H9 (cell line): ENCODE measurements around the gene MED8. TPM values are rescaled to one million over a fixed set of nuclear protein-coding genes. Genes with fewer than 3 reads are reported as not detected.

Experiments
- DNase-seq: peaks from one replicate; pipeline ENCODE4 v3.0.0-alpha.2; 2017
- H2AFZ ChIP-seq: one replicate; pipeline ENCODE4 v1.6.1; 2013; ENCODE audit warnings: mild to moderate bottlenecking, low read length, control low read depth, moderate library complexity
- H2AK5ac ChIP-seq: 2 replicates; pipeline ENCODE4 v1.6.1; 2013; ENCODE audit warnings: low read length, control low read depth, mixed read lengths; ENCODE audit not compliant: insufficient read length
- H2BK120ac ChIP-seq: one replicate; pipeline ENCODE4 v1.6.1; 2013; ENCODE audit warnings: low read depth, mild to moderate bottlenecking, low read length, control low read depth, inconsistent platforms; ENCODE audit not compliant: poor library complexity, severe bottlenecking
- H2BK12ac ChIP-seq: 2 replicates; pipeline ENCODE4 v1.6.1; 2013; ENCODE audit warnings: low read length, control low read depth, mixed read lengths, low read depth; ENCODE audit not compliant: insufficient read length
- H2BK15ac ChIP-seq: 2 replicates; pipeline ENCODE4 v1.6.1; 2013; ENCODE audit warnings: low read depth, low read length, control low read depth
- H2BK20ac ChIP-seq: one replicate; pipeline ENCODE4 v1.6.1; 2013; ENCODE audit warnings: low read depth, mild to moderate bottlenecking, low read length, control low read depth, inconsistent platforms; ENCODE audit not compliant: poor library complexity, severe bottlenecking
- H2BK5ac ChIP-seq: 2 replicates; pipeline ENCODE4 v1.6.1; 2013; ENCODE audit warnings: low read length, control low read depth, mixed read lengths; ENCODE audit not compliant: insufficient read length
- H3K14ac ChIP-seq: 2 replicates; pipeline ENCODE4 v1.6.1; 2013; ENCODE audit warnings: low read length, control low read depth; ENCODE audit not compliant: insufficient read depth
- H3K18ac ChIP-seq: 2 replicates; pipeline ENCODE4 v1.6.1; 2013; ENCODE audit warnings: low read depth, mild to moderate bottlenecking, mixed read lengths, low read length, control low read depth; ENCODE audit not compliant: insufficient read length
- H3K23ac ChIP-seq: 2 replicates; pipeline ENCODE4 v1.6.1; 2013; ENCODE audit warnings: low read length, control low read depth, mixed read lengths, low read depth; ENCODE audit not compliant: insufficient read length
- H3K23me2 ChIP-seq: 2 replicates; pipeline ENCODE4 v1.6.1; 2013; ENCODE audit warnings: low read depth, mild to moderate bottlenecking, mixed read lengths, low read length, control low read depth; ENCODE audit not compliant: insufficient read length, poor library complexity, severe bottlenecking
- H3K27ac ChIP-seq: 2 replicates; pipeline ENCODE4 v1.5.1; 2013; ENCODE audit warnings: low read length, control low read depth, mixed read lengths, low read depth; ENCODE audit not compliant: insufficient read length
- H3K27me3 ChIP-seq: 2 replicates; pipeline ENCODE4 v1.6.1; 2013; ENCODE audit warnings: low read length, control low read depth, inconsistent platforms; ENCODE audit not compliant: insufficient read depth
- H3K4ac ChIP-seq: 2 replicates; pipeline ENCODE4 v1.6.1; 2013; ENCODE audit warnings: low read depth, mild to moderate bottlenecking, control low read depth, inconsistent platforms, low read length, moderate library complexity
- H3K4me1 ChIP-seq: 2 replicates; pipeline ENCODE4 v1.6.1; 2013; ENCODE audit warnings: low read length, control low read depth, inconsistent platforms; ENCODE audit not compliant: insufficient read depth
- H3K4me2 ChIP-seq: 2 replicates; pipeline ENCODE4 v1.6.1; 2013; ENCODE audit warnings: low read length, control low read depth, mixed read lengths; ENCODE audit not compliant: insufficient read length, insufficient read depth
- H3K56ac ChIP-seq: 2 replicates; pipeline ENCODE4 v1.6.1; 2013; ENCODE audit warnings: low read depth, mild to moderate bottlenecking, mixed read lengths, low read length, control low read depth; ENCODE audit not compliant: insufficient read length
- H3K79me1 ChIP-seq: 2 replicates; pipeline ENCODE4 v1.6.1; 2013; ENCODE audit warnings: low read depth, mild to moderate bottlenecking, moderate library complexity, low read length, control low read depth, inconsistent platforms; ENCODE audit not compliant: insufficient read depth, poor library complexity, severe bottlenecking
- H3K79me2 ChIP-seq: 2 replicates; pipeline ENCODE4 v1.6.1; 2013; ENCODE audit warnings: low read length, control low read depth, inconsistent platforms; ENCODE audit not compliant: insufficient read depth
- H3K9ac ChIP-seq: 2 replicates; pipeline ENCODE4 v1.6.1; 2013; ENCODE audit warnings: low read length, control low read depth, mixed read lengths; ENCODE audit not compliant: insufficient read length; ENCODE audit errors: extremely low read depth
- H3K9me3 ChIP-seq: one replicate; pipeline ENCODE4 v1.6.1; 2013; ENCODE audit warnings: low read depth, low read length, inconsistent platforms; ENCODE audit not compliant: control insufficient read depth
- H3T11ph ChIP-seq: one replicate; pipeline ENCODE4 v1.6.1; 2013; ENCODE audit warnings: mild to moderate bottlenecking, low read length, control low read depth, inconsistent platforms
- H4K20me1 ChIP-seq: one replicate; pipeline ENCODE4 v1.6.1; 2013; ENCODE audit not compliant: control insufficient read depth, insufficient read length, insufficient read depth
- H4K5ac ChIP-seq: 2 replicates; pipeline ENCODE4 v1.6.1; 2013; ENCODE audit warnings: low read depth, mild to moderate bottlenecking, mixed read lengths, low read length, control low read depth; ENCODE audit not compliant: insufficient read length
- H4K8ac ChIP-seq: replicated peaks from 2 replicates; pipeline ENCODE4 v1.6.1; 2013; ENCODE audit warnings: low read length, control low read depth, mixed read lengths, low read depth; ENCODE audit not compliant: insufficient read length
- H4K91ac ChIP-seq: 2 replicates; pipeline ENCODE4 v1.6.1; 2013; ENCODE audit warnings: low read depth, mild to moderate bottlenecking, moderate library complexity, mixed read lengths, low read length, control low read depth; ENCODE audit not compliant: insufficient read length
- H3K27ac Mint-ChIP-seq, 3 experiments: 2 replicates in 2 of 3; 3 replicates in 1 of 3; pipeline ENCODE4 v1.8.0; 2020 to 2021; ENCODE audit warnings: mixed read lengths in 3 of 3, mild to moderate bottlenecking in 1 of 3, moderate library complexity in 1 of 3
- H3K27me3 Mint-ChIP-seq: 2 replicates; pipeline ENCODE4 v1.8.0; 2021; ENCODE audit warnings: low read depth, mild to moderate bottlenecking, moderate library complexity, mixed read lengths
- H3K36me3 Mint-ChIP-seq, 3 experiments: 2 replicates in 2 of 3; 3 replicates in 1 of 3; pipeline ENCODE4 v1.8.0; 2020 to 2021; ENCODE audit warnings: low read depth in 3 of 3, mixed read lengths in 3 of 3; ENCODE audit not compliant: insufficient read depth in 1 of 3
- H3K4me1 Mint-ChIP-seq, 2 experiments: 2 replicates each; pipeline ENCODE4 v1.8.0; 2020; ENCODE audit warnings: mixed read lengths in 2 of 2
- H3K4me3 Mint-ChIP-seq, 2 experiments: 2 replicates in 1 of 2; 3 replicates in 1 of 2; pipeline ENCODE4 v1.8.0; 2020 to 2021; ENCODE audit warnings: mild to moderate bottlenecking in 2 of 2, mixed read lengths in 2 of 2, moderate library complexity in 1 of 2
- H3K9me3 Mint-ChIP-seq, 2 experiments: 2 replicates in 1 of 2; 3 replicates in 1 of 2; pipeline ENCODE4 v1.8.0; 2020; ENCODE audit warnings: mild to moderate bottlenecking in 2 of 2, mixed read lengths in 2 of 2, moderate library complexity in 1 of 2
- CTCF ChIP-seq: fragments of 200-600 bp; sonication (generic); conservative IDR thresholded peaks from 3 replicates; pipeline ENCODE4 v1.8.0; 2021; ENCODE audit warnings: antibody characterized with exemption, mild to moderate bottlenecking
- WGBS: extraction: QIAGEN DNeasy Blood & Tissue Kit; methylation state at CpG from one replicate; pipeline ENCODE4 v1.1.7; 2013; ENCODE audit warnings: missing lambda C conversion rate, low lambda C conversion rate, mixed read lengths; ENCODE audit not compliant: insufficient read length; ENCODE audit errors: extremely low coverage; 5-methylcytosine and 5-hydroxymethylcytosine counted together
- long read RNA-seq: library from polyadenylated mRNA; unstranded; transcript quantifications from one replicate; pipeline ENCODE4 v2.0.0, GENCODE V29; 2020
- total RNA-seq: library from RNA; stranded (reverse); gene quantifications from 2 replicates; pipeline ENCODE4 v1.2.1, GENCODE V29; 2021

The MED8 gene, protein sequence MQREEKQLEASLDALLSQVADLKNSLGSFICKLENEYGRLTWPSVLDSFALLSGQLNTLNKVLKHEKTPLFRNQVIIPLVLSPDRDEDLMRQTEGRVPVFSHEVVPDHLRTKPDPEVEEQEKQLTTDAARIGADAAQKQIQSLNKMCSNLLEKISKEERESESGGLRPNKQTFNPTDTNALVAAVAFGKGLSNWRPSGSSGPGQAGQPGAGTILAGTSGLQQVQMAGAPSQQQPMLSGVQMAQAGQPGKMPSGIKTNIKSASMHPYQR
- 19.1 and 23.0 TPM in 2 replicates for total RNA-seq
- long read RNA-seq, transcript MED8-201 (8 exons, 1,483 nt), result minor isoform, 6 of 167 reads
- long read RNA-seq, transcript MED8-203 (7 exons, 1,924 nt), result major isoform, 111 of 167 reads
- long read RNA-seq, partial matches to known transcripts, result 23 of 167 reads
- long read RNA-seq, other reads (novel, unspliced or antisense), result 27 of 167 reads

- no CpG with 5 or more reads among the region's 65 CpGs for WGBS
- no peak within 1 kb of the TSS for H2BK5ac ChIP-seq
- peak within 1 kb of the TSS; percentile 75 for H3K4me2 ChIP-seq
- no peak for TF ChIP-seq CTCF
- H3K27ac Mint-ChIP-seq, result peak within 1 kb of the TSS; percentile 98 to 99 (median 99)
- H3K9ac ChIP-seq, result peak within 1 kb of the TSS; percentile 66
- no peaks in the 10 kb centered on the region for H3K27me3 ChIP-seq
- no peaks in the 10 kb centered on the region for H4K20me1 ChIP-seq
- H3K4me1 ChIP-seq, result no peaks in the 10 kb centered on the region
- H4K5ac ChIP-seq, result no peak within 1 kb of the TSS
- no peak within 1 kb of the TSS for H4K8ac ChIP-seq
- peaks cover 14 to 16% of the 10 kb centered on the region in 2 experiments for H3K4me1 Mint-ChIP-seq
- no peaks in the 10 kb centered on the region; a peak in 1 of 5 replicates for H3K9me3 Mint-ChIP-seq
- H2BK15ac ChIP-seq, result no peak within 1 kb of the TSS
- H2AFZ ChIP-seq, result no peak within 1 kb of the TSS
- H2AK5ac ChIP-seq, result no peak within 1 kb of the TSS
- 0 out of 2 replicates have a peak within 1 kb of the TSS, but pooled peaks have one; percentile 9 for H3K14ac ChIP-seq
- peak; percentile 98 for DNase-seq
- H3K23ac ChIP-seq, result no peak within 1 kb of the TSS
- no peak within 1 kb of the TSS for H3K56ac ChIP-seq
- no peak within 1 kb of the TSS for H2BK120ac ChIP-seq
- H3K36me3 Mint-ChIP-seq, result peaks cover 5 to 35% (median 27%) of the 10 kb centered on the region in 3 experiments; a peak in 6 of 7 replicates
- no peak within 1 kb of the TSS for H3T11ph ChIP-seq
- H3K4me3 Mint-ChIP-seq, result peak within 1 kb of the TSS; percentile 100
- no peak within 1 kb of the TSS for H4K91ac ChIP-seq
- no peak within 1 kb of the TSS for H3K4ac ChIP-seq
- peaks cover 2% of the 10 kb centered on the region for H3K79me1 ChIP-seq
- H3K9me3 ChIP-seq, result no peaks in the 10 kb centered on the region
- H3K27ac ChIP-seq, result no peak within 1 kb of the TSS
- H3K27me3 Mint-ChIP-seq, result no peaks in the 10 kb centered on the region
- peaks cover 1% of the 10 kb centered on the region; the same call in 1 of the 2 replicates for H3K79me2 ChIP-seq
- H3K23me2 ChIP-seq, result peaks cover 7% of the 10 kb centered on the region
- no peak within 1 kb of the TSS for H2BK20ac ChIP-seq
- no peak within 1 kb of the TSS for H3K18ac ChIP-seq
- no peak within 1 kb of the TSS for H2BK12ac ChIP-seq
These were observed at the start of gene MED8, which contains the start of gene SZT2 for GRCh38 chr1:43389326-43390313. Gene MED8 (minus strand): TSS chr1:43389800. CDS start chr1:43389764, 36 bp downstream. Gene SZT2 (plus strand): TSS chr1:43389899. CDS start chr1:43389969, 70 bp downstream.
